Esophagus squamous epithelium (tissue), 4 donors: ENCODE data around the gene NCBP2.

Experiments
- POLR2A ChIP-seq, 4 donors: fragments of 450-650 bp; IDR thresholded peaks; one replicate each; pipeline ENCODE4 v1.6.1; 2017; ENCODE audit warnings: antibody characterized with exemption in 4 of 4, mild to moderate bottlenecking in 4 of 4, moderate library complexity in 3 of 4
- TF ChIP-seq, protein P1 (sequence below), 6 experiments: fragments of 450-650 bp in 4 of 6; fragments of 200-600 bp in 2 of 6; sonication (generic) in 2 of 6; IDR thresholded peaks; one replicate each; pipeline ENCODE4 v1.5.1; 2016 to 2019; ENCODE audit warnings: antibody characterized with exemption in 6 of 6, mild to moderate bottlenecking in 4 of 6, moderate library complexity in 4 of 6

DNA sequence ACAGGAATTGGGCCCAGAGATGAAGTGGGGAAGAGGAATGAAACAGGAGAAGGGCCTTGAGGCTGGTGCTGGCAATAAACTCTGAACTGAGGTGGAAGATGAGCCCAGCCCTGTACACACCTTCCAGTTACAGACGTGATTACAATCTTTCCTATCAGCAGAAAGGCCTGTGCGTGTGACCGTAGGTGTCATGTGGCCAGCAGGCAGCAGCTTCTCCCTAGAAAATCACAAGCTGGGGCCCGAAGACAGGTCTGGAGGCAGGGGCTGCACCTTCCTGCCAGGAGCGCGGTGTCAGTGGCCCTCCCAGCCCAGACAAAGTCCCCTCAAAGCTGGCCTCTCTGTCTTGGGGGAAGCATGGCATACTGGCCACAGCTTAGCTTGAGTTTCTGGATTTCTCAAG, 43.0 kb upstream of the NCBP2 start:
- TF ChIP-seq, protein P1, sequence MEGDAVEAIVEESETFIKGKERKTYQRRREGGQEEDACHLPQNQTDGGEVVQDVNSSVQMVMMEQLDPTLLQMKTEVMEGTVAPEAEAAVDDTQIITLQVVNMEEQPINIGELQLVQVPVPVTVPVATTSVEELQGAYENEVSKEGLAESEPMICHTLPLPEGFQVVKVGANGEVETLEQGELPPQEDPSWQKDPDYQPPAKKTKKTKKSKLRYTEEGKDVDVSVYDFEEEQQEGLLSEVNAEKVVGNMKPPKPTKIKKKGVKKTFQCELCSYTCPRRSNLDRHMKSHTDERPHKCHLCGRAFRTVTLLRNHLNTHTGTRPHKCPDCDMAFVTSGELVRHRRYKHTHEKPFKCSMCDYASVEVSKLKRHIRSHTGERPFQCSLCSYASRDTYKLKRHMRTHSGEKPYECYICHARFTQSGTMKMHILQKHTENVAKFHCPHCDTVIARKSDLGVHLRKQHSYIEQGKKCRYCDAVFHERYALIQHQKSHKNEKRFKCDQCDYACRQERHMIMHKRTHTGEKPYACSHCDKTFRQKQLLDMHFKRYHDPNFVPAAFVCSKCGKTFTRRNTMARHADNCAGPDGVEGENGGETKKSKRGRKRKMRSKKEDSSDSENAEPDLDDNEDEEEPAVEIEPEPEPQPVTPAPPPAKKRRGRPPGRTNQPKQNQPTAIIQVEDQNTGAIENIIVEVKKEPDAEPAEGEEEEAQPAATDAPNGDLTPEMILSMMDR (IDR thresholded peaks at IDR 0.05) = no peak
- no peak for TF ChIP-seq POLR2A (IDR thresholded peaks at IDR 0.05)
